Activated CD4-positive, CD25-positive, alpha-beta regulatory T cell treated with anti-CD3 and anti-CD28 coated beads, Interleukin-2, amount 50 U/mL, for 72 hours (primary cell): ENCODE results near the gene COBL.
"Not testable (repeated sequence)": the region's sequence is repeated elsewhere in the genome, so short reads cannot be mapped to it uniquely, and the experiment has no call there.

ENCODE experiments used
- DNase-seq: peaks from one replicate; pipeline ENCODE4 v3.0.0; 2021

The COBL gene

GRCh38 chr7:51229620-51230323, 86.8 kb downstream of the COBL start:
- DNase-seq, result no peak

DNA sequence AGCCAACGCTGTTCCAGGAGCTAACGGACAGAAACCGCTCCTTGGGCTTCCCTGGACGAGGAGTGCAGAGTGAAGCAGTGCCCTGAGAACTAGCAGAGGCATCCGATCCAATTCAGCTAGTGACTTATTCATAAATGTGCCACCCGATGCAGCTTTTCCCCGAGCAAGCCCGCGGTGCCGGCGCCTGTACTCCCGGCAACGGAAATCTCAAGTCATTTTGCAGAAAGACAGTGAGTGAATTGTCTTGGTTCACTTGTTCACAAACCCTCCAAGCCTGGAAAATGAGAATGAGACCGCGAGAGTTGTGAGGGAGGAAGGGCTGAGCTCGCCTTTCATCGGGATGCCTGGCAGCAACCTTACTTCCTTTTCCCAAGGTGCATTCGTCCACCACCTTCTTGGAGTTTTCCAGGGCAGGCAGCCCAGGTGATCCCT, 87.5 kb downstream of the COBL start:
- no peak for DNase-seq

DNA sequence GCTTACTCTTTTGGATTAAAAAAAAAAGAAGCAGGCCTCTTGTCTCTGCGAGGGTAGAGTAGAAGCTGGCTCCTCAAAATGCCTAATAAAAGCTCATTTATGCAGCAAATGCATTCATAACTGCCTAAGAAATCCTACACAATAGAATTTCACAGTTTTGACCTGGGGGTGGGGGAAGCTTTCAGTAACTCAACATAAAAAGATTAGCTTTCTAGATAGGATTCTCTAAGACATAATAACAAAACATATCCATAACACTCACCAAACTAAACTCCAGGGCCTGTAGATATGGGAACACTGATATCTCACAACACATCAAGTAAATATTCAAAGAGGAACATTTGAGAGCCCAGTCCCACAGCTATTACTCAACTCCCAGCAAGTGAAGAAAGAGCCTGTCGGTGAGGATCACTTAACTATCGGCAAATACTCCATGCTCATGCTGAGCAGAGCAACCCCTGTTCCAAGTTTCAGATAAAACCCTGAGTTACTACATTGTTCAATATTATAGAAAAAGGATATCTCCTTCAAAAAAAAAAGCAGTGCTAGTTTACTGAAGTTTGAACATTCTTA, 88.1 kb downstream of the COBL start:
- no peak for DNase-seq

DNA sequence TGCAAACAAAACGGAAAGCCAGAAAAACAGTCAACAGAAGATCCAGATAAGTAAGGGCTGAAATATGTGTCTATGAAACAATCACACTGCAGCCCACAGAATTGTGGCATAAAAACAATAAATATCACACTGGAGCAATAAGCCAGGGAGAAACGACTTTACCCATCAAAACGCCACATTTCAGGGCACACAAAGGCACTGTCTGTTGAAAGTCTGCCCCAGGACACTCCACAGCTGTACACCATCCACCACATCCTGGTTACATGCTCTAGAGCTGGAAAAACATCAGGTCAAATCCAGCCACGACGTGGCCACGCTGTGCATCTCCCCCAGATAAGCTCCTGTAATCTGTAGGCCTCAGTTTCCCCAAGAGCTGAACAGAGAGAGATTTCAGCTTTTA, 88.7 kb downstream of the COBL start:
- no peak for DNase-seq

DNA sequence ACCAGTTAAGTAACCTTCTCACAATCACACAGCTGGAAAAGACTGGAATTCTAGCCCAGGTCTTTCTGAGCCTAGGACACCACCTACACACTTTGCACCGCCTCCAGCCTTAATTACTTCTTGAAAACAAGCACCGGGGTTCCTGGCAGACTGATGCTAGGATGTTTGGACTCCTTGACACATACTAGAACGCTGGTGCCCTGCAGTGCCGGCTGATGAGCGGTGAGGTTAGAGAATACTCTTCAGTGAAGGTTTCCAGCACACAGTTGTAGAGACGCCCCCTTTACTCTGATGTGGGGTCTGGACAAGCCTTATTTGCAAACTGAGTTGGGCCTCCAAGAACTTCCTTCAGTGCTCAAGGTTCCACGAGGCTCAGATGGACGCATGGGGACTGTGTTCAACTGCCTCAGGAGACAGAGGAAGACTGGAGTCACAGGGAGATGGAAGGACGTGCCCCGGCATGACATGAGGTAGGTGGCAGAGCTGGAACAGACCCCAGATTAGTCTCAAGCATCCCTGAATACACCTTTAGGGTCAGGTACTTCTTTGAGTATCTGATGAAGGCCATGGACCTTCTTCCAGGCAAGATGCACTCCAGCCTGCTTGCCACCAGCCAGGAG, 89.6 kb downstream of the COBL start:
- DNase-seq, result no peak

GRCh38 chr7:51226063-51226755, 90.4 kb downstream of the COBL start:
- DNase-seq, result no peak

- DNase-seq, result no peak
These were observed 91.6 kb downstream of the COBL start for GRCh38 chr7:51224811-51225595.

GRCh38 chr7:51223505-51223904, 93.1 kb downstream of the COBL start:
- DNase-seq, result no peak

GRCh38 chr7:51222916-51223315, 93.7 kb downstream of the COBL start:
- no peak for DNase-seq

DNA sequence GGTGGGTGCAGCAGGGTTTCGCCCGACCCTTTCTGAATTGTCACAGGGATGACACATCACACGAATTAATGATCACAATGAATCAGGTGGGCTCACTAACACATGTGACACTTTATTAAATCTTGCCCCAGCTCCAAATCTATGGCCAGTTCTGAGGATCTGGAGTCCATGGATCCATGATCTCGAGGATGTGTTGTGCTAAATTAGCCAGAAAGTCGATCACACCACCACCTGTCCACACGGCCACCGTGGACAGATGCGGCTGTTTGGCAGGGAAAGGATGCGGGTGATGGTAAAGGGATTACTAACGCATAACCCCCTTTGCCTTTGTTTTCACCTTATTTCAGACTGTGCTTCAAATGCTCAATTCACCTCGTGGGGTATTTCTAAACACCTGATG, 96.4 kb downstream of the COBL start:
- no peak for DNase-seq

DNA sequence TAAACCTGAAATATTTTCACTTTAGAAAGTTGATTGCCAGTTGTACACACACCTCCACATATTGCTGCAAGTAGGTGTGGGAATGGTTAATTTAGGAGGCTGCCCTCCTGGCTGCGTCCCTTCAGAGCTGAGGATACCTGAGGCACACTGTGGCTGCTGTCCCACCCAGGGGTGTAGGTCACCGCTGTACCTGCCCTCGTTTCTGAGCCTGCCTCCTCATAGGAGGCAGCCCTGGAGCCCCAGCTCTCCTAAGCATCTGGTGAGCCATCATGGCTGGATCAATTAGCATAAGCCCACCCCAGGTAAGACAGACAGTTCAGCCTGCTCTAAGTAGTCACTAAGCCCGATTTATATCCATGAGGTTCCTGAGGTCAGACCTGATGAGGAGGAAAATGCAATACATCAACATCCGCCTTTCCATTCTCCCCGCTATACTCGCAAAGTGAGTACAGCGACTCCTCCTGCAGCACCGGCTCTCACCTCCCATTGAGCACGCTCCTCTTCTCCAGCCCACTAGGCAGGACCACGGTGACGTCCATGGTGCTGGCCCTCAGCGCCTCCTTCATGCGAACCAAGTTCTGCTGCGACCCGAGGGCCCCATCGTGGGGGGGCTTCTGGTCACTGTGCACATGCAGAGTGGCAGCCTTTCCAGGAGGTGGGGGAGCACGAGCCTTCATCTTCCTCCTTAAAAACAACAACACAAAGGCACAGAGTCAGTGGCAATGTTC, 97.2 kb downstream of the COBL start:
- no peak for DNase-seq

- DNase-seq, result no peak
These were observed 98.8 kb downstream of the COBL start for GRCh38 chr7:51217804-51218203.

GRCh38 chr7:51214098-51214497, 102.5 kb downstream of the COBL start:
- no peak for DNase-seq

DNA sequence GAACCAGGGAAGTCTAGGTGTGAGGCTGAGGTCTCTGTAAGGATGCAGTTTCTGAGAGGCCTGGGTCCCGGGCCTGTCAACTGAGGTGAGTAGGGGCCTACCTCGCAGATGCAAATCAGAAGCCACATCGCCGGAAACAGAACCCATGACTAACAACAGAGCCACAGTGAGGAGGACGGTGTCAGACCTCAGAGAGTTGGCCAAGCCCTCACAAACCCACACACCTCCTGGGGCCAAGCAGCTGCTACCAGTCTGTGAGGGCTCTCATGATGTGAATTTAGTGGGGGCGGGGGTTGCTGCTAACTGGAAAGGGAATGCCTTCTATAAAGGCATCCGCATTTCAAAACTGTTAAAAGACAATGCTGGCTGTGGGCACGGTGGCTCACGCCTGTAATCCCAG, 103.0 kb downstream of the COBL start:
- no peak for DNase-seq

DNA sequence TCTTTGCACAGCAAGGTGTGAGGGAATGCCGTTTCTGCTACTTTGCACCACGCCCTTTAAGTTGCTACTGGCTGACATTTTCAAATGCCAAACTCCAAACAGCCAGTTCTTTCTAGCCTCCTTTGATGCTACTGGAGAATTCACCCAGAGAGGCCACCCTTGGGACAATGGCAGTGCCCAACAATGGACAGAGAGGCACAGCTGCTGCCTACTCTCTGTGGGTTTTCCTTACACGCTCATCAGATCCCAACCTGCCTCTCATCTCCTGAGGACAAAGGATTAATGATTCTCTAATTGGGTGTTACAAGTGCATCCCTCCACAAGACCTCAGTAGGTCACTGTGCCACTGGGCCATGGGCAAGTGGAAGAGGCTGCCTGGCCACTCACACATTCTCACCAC, 105.8 kb downstream of the COBL start:
- no peak for DNase-seq

- DNase-seq, result no peak
These were observed 107.2 kb downstream of the COBL start for GRCh38 chr7:51209426-51209825.

DNA sequence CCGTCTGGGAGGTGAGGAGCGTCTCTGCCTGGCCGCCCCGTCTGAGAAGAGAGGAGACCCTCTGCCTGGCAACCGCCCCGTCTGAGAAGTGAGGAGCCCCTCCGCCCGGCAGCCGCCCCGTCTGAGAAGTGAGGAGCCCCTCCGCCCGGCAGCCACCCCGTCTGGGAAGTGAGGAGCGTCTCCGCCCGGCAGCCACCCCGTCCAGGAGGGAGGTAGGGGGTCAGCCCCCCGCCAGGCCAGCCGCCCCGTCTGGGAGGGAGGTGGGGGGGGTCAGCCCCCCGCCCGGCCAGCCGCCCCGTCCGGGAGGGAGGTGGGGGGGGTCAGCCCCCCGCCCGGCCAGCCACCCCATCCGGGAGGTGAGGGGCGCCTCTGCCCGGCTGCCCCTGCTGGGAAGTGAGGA, 108.5 kb downstream of the COBL start:
- DNase-seq, result not testable (repeated sequence)

DNA sequence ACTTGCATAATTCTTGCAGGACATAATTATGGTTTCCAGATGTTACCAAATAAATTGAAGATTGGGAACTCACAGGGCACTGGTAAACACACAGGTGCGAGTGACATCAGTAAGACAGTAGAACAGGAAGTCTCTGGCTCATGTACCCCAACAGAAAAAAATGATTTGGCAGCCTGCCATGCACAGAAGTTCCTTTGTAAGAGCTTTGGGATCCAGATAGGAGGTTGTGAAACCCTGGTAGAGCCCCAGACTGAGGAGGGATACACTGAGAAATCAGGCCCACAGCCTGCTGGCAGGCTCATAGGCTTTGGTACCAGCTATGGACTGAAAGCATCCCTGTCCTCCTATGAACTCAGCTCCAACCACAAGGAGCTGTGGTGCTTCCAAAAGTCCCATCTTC, 118.0 kb downstream of the COBL start:
- DNase-seq, result no peak

GRCh38 chr7:51190969-51191368, 125.6 kb downstream of the COBL start:
- DNase-seq, result no peak

GRCh38 chr7:51189777-51190176, 126.8 kb downstream of the COBL start:
- DNase-seq, result no peak

- DNase-seq, result no peak
These were observed 127.6 kb downstream of the COBL start for GRCh38 chr7:51188987-51189386.

- no peak for DNase-seq
These were observed 128.7 kb downstream of the COBL start for GRCh38 chr7:51187941-51188340.
